Liver (tissue), 9 donors: Measurements from ENCODE around the gene RIGI. TPM values are rescaled to one million over a fixed set of nuclear protein-coding genes. Genes with fewer than 3 reads are reported as not detected.

Experiments used
- DNase-seq: peaks from one replicate; pipeline ENCODE4 v3.0.0-alpha.2; 2017; ENCODE audit warnings: low spot score
- H3K27ac ChIP-seq, 2 donors: one replicate each; pipeline ENCODE4 v1.7.0; 2013; ENCODE audit warnings: inconsistent platforms in 2 of 2, low read length in 2 of 2, control low read depth in 1 of 2, low read depth in 1 of 2, mild to moderate bottlenecking in 1 of 2
- H3K27me3 ChIP-seq, 4 donors: one replicate each; pipeline versions ENCODE4 v1.6.1 to v1.7.0; 2013; ENCODE audit warnings: low read length in 3 of 4, inconsistent platforms in 1 of 4, mild to moderate bottlenecking in 1 of 4, moderate library complexity in 1 of 4; ENCODE audit not compliant: control insufficient read depth in 4 of 4, insufficient read depth in 4 of 4
- H3K36me3 ChIP-seq, 4 donors: one replicate each; pipeline versions ENCODE4 v1.6.1 to v1.7.0; 2013; ENCODE audit warnings: low read length in 3 of 4, mild to moderate bottlenecking in 3 of 4, low read depth in 1 of 4, moderate library complexity in 1 of 4; ENCODE audit not compliant: control insufficient read depth in 4 of 4, insufficient read depth in 3 of 4
- H3K4me1 ChIP-seq, 4 donors: one replicate each; pipeline versions ENCODE4 v1.6.1 to v1.7.0; 2013; ENCODE audit warnings: low read length in 3 of 4, mild to moderate bottlenecking in 3 of 4, moderate library complexity in 1 of 4; ENCODE audit not compliant: control insufficient read depth in 4 of 4, insufficient read depth in 4 of 4
- H3K4me3 ChIP-seq, 3 donors: one replicate each; pipeline versions ENCODE4 v1.6.1 to v1.7.0; 2013; ENCODE audit warnings: low read length in 3 of 3, control low read depth in 1 of 3, low read depth in 1 of 3, mild to moderate bottlenecking in 1 of 3
- H3K9ac ChIP-seq, 2 donors: one replicate each; pipeline ENCODE4 v1.7.0; 2013; ENCODE audit warnings: low read length in 2 of 2, mild to moderate bottlenecking in 2 of 2, moderate library complexity in 2 of 2, control low read depth in 1 of 2, low read depth in 1 of 2
- H3K9me3 ChIP-seq, 4 donors: one replicate each; pipeline versions ENCODE4 v1.6.1 to v1.7.0; 2013; ENCODE audit warnings: low read length in 3 of 4; ENCODE audit not compliant: control insufficient read depth in 4 of 4
- ATF3 ChIP-seq: IDR thresholded peaks from 2 replicates; pipeline ENCODE4 v1.6.1; 2016; ENCODE audit warnings: antibody characterized with exemption
- CTCF ChIP-seq: fragments of 150-350 bp; IDR thresholded peaks from 2 replicates; pipeline ENCODE4 v1.5.1; 2017; ENCODE audit warnings: improper control_type of control experiment, low read depth, low read length; ENCODE audit not compliant: missing input control
- FOXA1 ChIP-seq: IDR thresholded peaks from 2 replicates; pipeline ENCODE4 v1.6.1; 2016; ENCODE audit warnings: antibody characterized with exemption
- FOXA2 ChIP-seq: IDR thresholded peaks from 2 replicates; pipeline ENCODE4 v1.6.1; 2016; ENCODE audit warnings: antibody characterized with exemption
- GABPA ChIP-seq, 2 donors: IDR thresholded peaks in 1 of 2; conservative IDR thresholded peaks in 1 of 2; 2 replicates each; pipeline ENCODE4 v1.6.1; 2016; ENCODE audit warnings: antibody characterized with exemption in 2 of 2, mild to moderate bottlenecking in 1 of 2, moderate library complexity in 1 of 2
- HNF4A ChIP-seq, 2 donors: conservative IDR thresholded peaks; 2 replicates each; pipeline ENCODE4 v1.6.1; 2016; ENCODE audit warnings: antibody characterized with exemption in 2 of 2, mild to moderate bottlenecking in 2 of 2
- MAX ChIP-seq: IDR thresholded peaks from 2 replicates; pipeline ENCODE4 v1.6.1; 2016; ENCODE audit warnings: antibody characterized with exemption
- REST ChIP-seq: IDR thresholded peaks from 2 replicates; pipeline ENCODE4 v1.6.1; 2016; ENCODE audit warnings: antibody characterized with exemption, mild to moderate bottlenecking
- RXRA ChIP-seq, 2 donors: IDR thresholded peaks; 2 replicates each; pipeline ENCODE4 v1.6.1; 2017 to 2018; ENCODE audit warnings: antibody characterized with exemption in 2 of 2, mild to moderate bottlenecking in 1 of 2
- TAF1 ChIP-seq: conservative IDR thresholded peaks from 2 replicates; pipeline ENCODE4 v1.6.1; 2016; ENCODE audit warnings: antibody characterized with exemption, mild to moderate bottlenecking
- YY1 ChIP-seq: IDR thresholded peaks from 2 replicates; pipeline ENCODE4 v1.6.1; 2016; ENCODE audit warnings: antibody characterized with exemption, mild to moderate bottlenecking
- ZBTB33 ChIP-seq: IDR thresholded peaks from 2 replicates; pipeline ENCODE4 v1.6.1; 2016; ENCODE audit warnings: antibody characterized with exemption
- WGBS: extraction: QIAGEN DNeasy Blood & Tissue Kit; methylation state at CpG from one replicate; pipeline ENCODE4 v1.1.7; 2013; 5-methylcytosine and 5-hydroxymethylcytosine counted together
- polyA plus RNA-seq, 2 donors: library from polyadenylated mRNA; stranded (reverse) in 1 of 2; unstranded in 1 of 2; fragments of 200-250 nt in 1 of 2; fragments of >200 nt in 1 of 2; fragmentation: Nextera tagmentation in 1 of 2; extraction: Ambion mirVana in 1 of 2; gene quantifications; one replicate each; pipeline versions ENCODE4 v1.2.1 to v1.2.3, GENCODE V29; 2013 to 2015
- total RNA-seq, 2 donors: library from RNA; depleted of rRNA; stranded (reverse); fragments of >200 nt; gene quantifications; one replicate each; pipeline ENCODE4 v1.2.3, GENCODE V29; 2014
- donor health status: healthy.
- donor health status: healthy.
- donor health status: healthy.
- donor health status: healthy.
- donor health status: healthy.

RIGI gene
- total and polyA plus RNA-seq, 4 donors: 2.6 to 7.4 (median 6.3) TPM

GRCh38 chr9:32551276-32552051, 25.5 kb upstream of the RIGI start:
- Histone ChIP-seq H3K27ac (peak overlapping the region; percentile 94 to 97), H3K27me3 (no peaks in the 10 kb centered on the region), H3K4me1 (peaks cover 2 to 30% (median 13%) of the 10 kb centered on the region in 4 donors), H3K9me3 (no peaks in the 10 kb centered on the region), H3K4me3 (peak overlapping the region; percentile 69 to 94 (median 70)), H3K9ac (peak overlapping the region; percentile 96 to 99), H3K36me3 (peaks cover 0 to 2% (median 0%) of the 10 kb centered on the region in 4 donors)
- TF ChIP-seq FOXA2: no peak
- TF ChIP-seq CTCF: no peak
- no peak for TF ChIP-seq RXRA (IDR thresholded peaks at IDR 0.05)
- peak in 1 of 2 donors; percentile 6 for TF ChIP-seq GABPA (IDR thresholded peaks at IDR 0.05 in 1 of 2, conservative IDR thresholded peaks at IDR 0.05 in 1 of 2)
- TF ChIP-seq MAX: peak; percentile 24
- TF ChIP-seq YY1: peak; percentile 22
- TF ChIP-seq REST: peak; percentile 21
- TF ChIP-seq HNF4A (conservative IDR thresholded peaks at IDR 0.05): no peak
- TF ChIP-seq ATF3: no peak
- peak; percentile 64 for DNase-seq
- under 1% methylated on average over 36 of the region's 36 CpGs for WGBS

GRCh38 chr9:32550562-32551275, 24.7 kb upstream of the RIGI start:
- H3K4me3 ChIP-seq: peak overlapping the region; percentile 69 to 94 (median 70)
- no peaks in the 10 kb centered on the region for H3K9me3 ChIP-seq
- peak overlapping the region; percentile 94 to 97 for H3K27ac ChIP-seq
- H3K4me1 ChIP-seq: peaks cover 2 to 30% (median 13%) of the 10 kb centered on the region in 4 donors
- WGBS: under 1% methylated on average over 75 of the region's 75 CpGs
- H3K36me3 ChIP-seq: peaks cover 0 to 2% (median 0%) of the 10 kb centered on the region in 4 donors
- DNase-seq: peak; percentile 96
- TF ChIP-seq FOXA1 (no peak), TAF1 (no peak), MAX (no peak), GABPA (IDR thresholded peaks at IDR 0.05 in 1 of 2, conservative IDR thresholded peaks at IDR 0.05 in 1 of 2) (peak in 1 of 2 donors; percentile 23), ZBTB33 (peak; percentile 88), YY1 (peak; percentile 48), FOXA2 (no peak), RXRA (IDR thresholded peaks at IDR 0.05) (peak in 1 of 2 donors; percentile 6), REST (peak; percentile 47)
- no peaks in the 10 kb centered on the region for H3K27me3 ChIP-seq
- H3K9ac ChIP-seq: peak overlapping the region; percentile 96 to 99
